SJSA1 (cell line): ENCODE measurements around the gene MOK. TPM values are rescaled to one million over a fixed set of nuclear protein-coding genes. Genes with fewer than 3 reads are reported as not detected.

Experiments
- DNase-seq, 2 experiments: peaks; one replicate each; pipeline ENCODE4 v3.0.0-alpha.2; 2015 to 2020; ENCODE audit warnings: low spot score in 2 of 2, low read depth in 1 of 2
- H3K27ac ChIP-seq: fragments of 250-450 bp; sonication (Bioruptor Pico); 2 replicates; pipeline ENCODE4 v1.5.1; 2020; ENCODE audit warnings: mild to moderate bottlenecking, moderate library complexity
- H3K27me3 ChIP-seq: fragments of 250-450 bp; sonication (Bioruptor Pico); replicated peaks from 2 replicates; pipeline ENCODE4 v1.5.1; 2020; ENCODE audit warnings: mild to moderate bottlenecking, moderate library complexity
- H3K36me3 ChIP-seq: fragments of 250-450 bp; sonication (Bioruptor Pico); 2 replicates; pipeline ENCODE4 v1.5.1; 2020; ENCODE audit warnings: mild to moderate bottlenecking
- H3K4me1 ChIP-seq: fragments of 250-450 bp; sonication (Bioruptor Pico); replicated peaks from 2 replicates; pipeline ENCODE4 v1.6.1; 2021; ENCODE audit warnings: mild to moderate bottlenecking
- H3K4me3 ChIP-seq: fragments of 250-450 bp; sonication (Bioruptor Pico); 2 replicates; pipeline ENCODE4 v1.5.1; 2020; ENCODE audit warnings: mild to moderate bottlenecking
- H3K9me3 ChIP-seq: fragments of 250-450 bp; sonication (Bioruptor Pico); replicated peaks from 2 replicates; pipeline ENCODE4 v1.5.1; 2020; ENCODE audit warnings: mild to moderate bottlenecking
- total RNA-seq: library from RNA; depleted of rRNA; stranded (reverse); fragments of >200 nt; shearing (Covaris generic); gene quantifications from 2 replicates; pipeline ENCODE4 v1.2.3, GENCODE V29; 2014

MOK gene
- total RNA-seq, 1 experiment from 2014 or later = 2.7 TPM

- H3K27me3 ChIP-seq = no peaks in the 10 kb centered on the region
- H3K4me3 ChIP-seq = no peak overlapping the region
- H3K9me3 ChIP-seq = no peaks in the 10 kb centered on the region
- H3K4me1 ChIP-seq = no peaks in the 10 kb centered on the region
- H3K27ac ChIP-seq = no peak overlapping the region
- H3K36me3 ChIP-seq = peaks cover 20% of the 10 kb centered on the region
- no peak for DNase-seq
These were observed 91.5 kb downstream of the MOK start for GRCh38 chr14:102213470-102213869.

- Histone ChIP-seq H3K27me3 (no peaks in the 10 kb centered on the region), H3K36me3 (peaks cover 20% of the 10 kb centered on the region), H3K4me1 (no peaks in the 10 kb centered on the region), H3K27ac (no peak overlapping the region), H3K9me3 (no peaks in the 10 kb centered on the region), H3K4me3 (no peak overlapping the region)
- DNase-seq = no peak
These were observed 92.1 kb downstream of the MOK start for GRCh38 chr14:102212845-102213244.

GRCh38 chr14:102212356-102212755 is 92.6 kb downstream of the MOK start:
- no peak for DNase-seq
- H3K27me3 ChIP-seq = no peaks in the 10 kb centered on the region
- H3K36me3 ChIP-seq = peaks cover 20% of the 10 kb centered on the region
- H3K9me3 ChIP-seq = no peaks in the 10 kb centered on the region
- no peak overlapping the region for H3K4me3 ChIP-seq
- H3K4me1 ChIP-seq = no peaks in the 10 kb centered on the region
- H3K27ac ChIP-seq = no peak overlapping the region

GRCh38 chr14:102211240-102211639 is 93.7 kb downstream of the MOK start:
- H3K27ac ChIP-seq = no peak overlapping the region
- H3K36me3 ChIP-seq = peaks cover 23% of the 10 kb centered on the region
- no peaks in the 10 kb centered on the region for H3K4me1 ChIP-seq
- no peaks in the 10 kb centered on the region for H3K9me3 ChIP-seq
- DNase-seq = no peak
- H3K27me3 ChIP-seq = no peaks in the 10 kb centered on the region
- no peak overlapping the region for H3K4me3 ChIP-seq

GRCh38 chr14:102210421-102211042 is 94.4 kb downstream of the MOK start:
- Histone ChIP-seq H3K27ac (no peak overlapping the region), H3K4me1 (no peaks in the 10 kb centered on the region), H3K4me3 (no peak overlapping the region), H3K27me3 (no peaks in the 10 kb centered on the region), H3K36me3 (peaks cover 23% of the 10 kb centered on the region), H3K9me3 (no peaks in the 10 kb centered on the region)
- no peak for DNase-seq

GRCh38 chr14:102209224-102209966 is 95.6 kb downstream of the MOK start:
- Histone ChIP-seq H3K4me1 (no peaks in the 10 kb centered on the region), H3K27me3 (no peaks in the 10 kb centered on the region), H3K9me3 (no peaks in the 10 kb centered on the region), H3K4me3 (no peak overlapping the region), H3K27ac (no peak overlapping the region), H3K36me3 (peaks cover 23% of the 10 kb centered on the region)
- no peak for DNase-seq

GRCh38 chr14:102208741-102209140 is 96.2 kb downstream of the MOK start:
- H3K4me1 ChIP-seq = no peaks in the 10 kb centered on the region
- peaks cover 27% of the 10 kb centered on the region for H3K36me3 ChIP-seq
- no peak for DNase-seq
- no peaks in the 10 kb centered on the region for H3K9me3 ChIP-seq
- no peak overlapping the region for H3K4me3 ChIP-seq
- H3K27ac ChIP-seq = no peak overlapping the region
- no peaks in the 10 kb centered on the region for H3K27me3 ChIP-seq

- no peaks in the 10 kb centered on the region for H3K27me3 ChIP-seq
- H3K27ac ChIP-seq = no peak overlapping the region
- H3K4me3 ChIP-seq = no peak overlapping the region
- no peaks in the 10 kb centered on the region for H3K4me1 ChIP-seq
- no peaks in the 10 kb centered on the region for H3K9me3 ChIP-seq
- peaks cover 27% of the 10 kb centered on the region for H3K36me3 ChIP-seq
- DNase-seq = no peak
These were observed 97.1 kb downstream of the MOK start for GRCh38 chr14:102207831-102208365.

- H3K27ac ChIP-seq = no peak overlapping the region
- no peak overlapping the region for H3K4me3 ChIP-seq
- H3K4me1 ChIP-seq = no peaks in the 10 kb centered on the region
- H3K9me3 ChIP-seq = no peaks in the 10 kb centered on the region
- H3K27me3 ChIP-seq = no peaks in the 10 kb centered on the region
- no peak for DNase-seq
- H3K36me3 ChIP-seq = peaks cover 27% of the 10 kb centered on the region
These were observed 98.0 kb downstream of the MOK start for GRCh38 chr14:102206918-102207317.

GRCh38 chr14:102205560-102205959 is 99.4 kb downstream of the MOK start:
- DNase-seq = no peak
- no peaks in the 10 kb centered on the region for H3K27me3 ChIP-seq

GRCh38 chr14:102203382-102203781 is 101.6 kb downstream of the MOK start:
- Histone ChIP-seq H3K36me3 (peaks cover 20% of the 10 kb centered on the region), H3K4me1 (no peaks in the 10 kb centered on the region)
- no peak for DNase-seq

More at GRCh38 chr14:102205560-102205959, 99.4 kb downstream of the MOK start:
- H3K9me3 ChIP-seq = no peaks in the 10 kb centered on the region
- no peak overlapping the region for H3K4me3 ChIP-seq
- H3K4me1 ChIP-seq = no peaks in the 10 kb centered on the region
- H3K36me3 ChIP-seq = peaks cover 27% of the 10 kb centered on the region
- H3K27ac ChIP-seq = no peak overlapping the region

GRCh38 chr14:102202944-102203343 is 102.0 kb downstream of the MOK start:
- no peak overlapping the region for H3K4me3 ChIP-seq
- no peaks in the 10 kb centered on the region for H3K9me3 ChIP-seq
- DNase-seq = no peak
- no peaks in the 10 kb centered on the region for H3K4me1 ChIP-seq
- H3K36me3 ChIP-seq = peaks cover 23% of the 10 kb centered on the region
- no peaks in the 10 kb centered on the region for H3K27me3 ChIP-seq
- no peak overlapping the region for H3K27ac ChIP-seq

More at GRCh38 chr14:102203382-102203781, 101.6 kb downstream of the MOK start:
- H3K27me3 ChIP-seq = no peaks in the 10 kb centered on the region
- H3K27ac ChIP-seq = no peak overlapping the region
- no peak overlapping the region for H3K4me3 ChIP-seq
- no peaks in the 10 kb centered on the region for H3K9me3 ChIP-seq

- DNase-seq = no peak
- Histone ChIP-seq H3K9me3 (no peaks in the 10 kb centered on the region), H3K27me3 (no peaks in the 10 kb centered on the region), H3K4me1 (no peaks in the 10 kb centered on the region), H3K27ac (no peak overlapping the region), H3K36me3 (peaks cover 25% of the 10 kb centered on the region), H3K4me3 (no peak overlapping the region)
These were observed 103.2 kb downstream of the MOK start for GRCh38 chr14:102201776-102202175.

- no peaks in the 10 kb centered on the region for H3K9me3 ChIP-seq
- no peak overlapping the region for H3K27ac ChIP-seq
- no peaks in the 10 kb centered on the region for H3K27me3 ChIP-seq
- H3K4me3 ChIP-seq = no peak overlapping the region
- peaks cover 24% of the 10 kb centered on the region for H3K36me3 ChIP-seq
- H3K4me1 ChIP-seq = no peaks in the 10 kb centered on the region
- DNase-seq = no peak
These were observed 103.6 kb downstream of the MOK start for GRCh38 chr14:102201353-102201738.
